Cerebellar nuclear complex (tissue), 1 donor: ENCODE data around the gene PHPT1.
"Not testable (repeated sequence)": the region's sequence is repeated elsewhere in the genome, so short reads cannot be mapped to it uniquely, and the experiment has no call there.

Experiments used
- DNase-seq, 2 experiments: peaks; one replicate each; lab custom pipeline; 2025; lab: John Stamatoyannopoulos, UW

PHPT1 gene

DNA sequence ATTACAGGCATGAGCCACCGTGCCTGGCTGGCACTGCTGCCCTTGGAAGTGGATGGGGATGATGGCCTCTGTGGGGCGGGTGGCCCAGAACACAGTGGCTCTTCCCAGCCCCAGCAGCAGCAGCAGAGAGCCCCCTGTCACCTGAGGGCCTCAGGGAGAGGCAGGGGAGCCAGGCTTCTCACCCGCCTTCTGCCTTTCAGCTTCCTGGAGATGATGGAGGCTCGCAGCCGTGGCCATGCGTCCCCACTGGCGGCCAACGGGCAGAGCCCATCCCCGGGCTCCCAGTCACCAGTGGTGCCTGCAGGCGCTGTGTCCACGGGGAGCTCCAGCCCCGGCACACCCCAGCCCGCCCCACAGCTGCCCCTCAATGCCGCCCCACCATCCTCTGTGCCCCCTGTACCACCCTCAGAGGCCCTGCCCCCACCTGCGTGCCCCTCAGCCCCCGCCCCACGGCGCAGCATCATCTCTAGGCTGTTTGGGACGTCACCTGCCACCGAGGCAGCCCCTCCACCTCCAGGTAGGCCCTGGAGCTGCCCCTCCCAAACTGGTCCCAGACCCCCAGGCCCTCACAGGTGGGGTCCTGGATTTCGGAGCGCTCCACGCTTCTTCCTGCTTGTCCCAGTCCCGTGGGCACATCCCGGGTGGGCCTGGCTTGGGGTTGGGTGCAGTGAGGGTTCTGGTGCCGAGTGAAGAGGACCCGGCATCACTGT is 11.9 kb upstream of the PHPT1 start:
- DNase-seq: no peak

DNA sequence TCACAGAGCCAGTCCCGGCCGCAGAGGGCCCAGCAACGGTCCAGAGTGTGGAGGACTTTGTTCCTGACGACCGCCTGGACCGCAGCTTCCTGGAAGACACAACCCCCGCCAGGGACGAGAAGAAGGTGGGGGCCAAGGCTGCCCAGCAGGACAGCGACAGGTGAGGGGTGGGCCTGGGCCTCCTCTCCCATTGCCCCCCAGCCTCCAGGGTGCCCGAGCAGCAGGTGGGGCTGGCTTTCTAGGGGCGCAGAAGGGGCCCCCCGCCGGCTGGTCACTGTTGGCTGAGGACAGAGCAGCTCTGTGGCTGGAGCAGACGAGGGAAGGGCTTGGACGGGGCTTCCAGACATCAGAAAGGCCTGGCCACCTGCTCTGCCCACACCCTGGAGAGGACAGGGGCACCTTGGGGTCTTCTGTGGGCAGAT is 11.3 kb upstream of the PHPT1 start:
- DNase-seq: not testable (repeated sequence)

DNA sequence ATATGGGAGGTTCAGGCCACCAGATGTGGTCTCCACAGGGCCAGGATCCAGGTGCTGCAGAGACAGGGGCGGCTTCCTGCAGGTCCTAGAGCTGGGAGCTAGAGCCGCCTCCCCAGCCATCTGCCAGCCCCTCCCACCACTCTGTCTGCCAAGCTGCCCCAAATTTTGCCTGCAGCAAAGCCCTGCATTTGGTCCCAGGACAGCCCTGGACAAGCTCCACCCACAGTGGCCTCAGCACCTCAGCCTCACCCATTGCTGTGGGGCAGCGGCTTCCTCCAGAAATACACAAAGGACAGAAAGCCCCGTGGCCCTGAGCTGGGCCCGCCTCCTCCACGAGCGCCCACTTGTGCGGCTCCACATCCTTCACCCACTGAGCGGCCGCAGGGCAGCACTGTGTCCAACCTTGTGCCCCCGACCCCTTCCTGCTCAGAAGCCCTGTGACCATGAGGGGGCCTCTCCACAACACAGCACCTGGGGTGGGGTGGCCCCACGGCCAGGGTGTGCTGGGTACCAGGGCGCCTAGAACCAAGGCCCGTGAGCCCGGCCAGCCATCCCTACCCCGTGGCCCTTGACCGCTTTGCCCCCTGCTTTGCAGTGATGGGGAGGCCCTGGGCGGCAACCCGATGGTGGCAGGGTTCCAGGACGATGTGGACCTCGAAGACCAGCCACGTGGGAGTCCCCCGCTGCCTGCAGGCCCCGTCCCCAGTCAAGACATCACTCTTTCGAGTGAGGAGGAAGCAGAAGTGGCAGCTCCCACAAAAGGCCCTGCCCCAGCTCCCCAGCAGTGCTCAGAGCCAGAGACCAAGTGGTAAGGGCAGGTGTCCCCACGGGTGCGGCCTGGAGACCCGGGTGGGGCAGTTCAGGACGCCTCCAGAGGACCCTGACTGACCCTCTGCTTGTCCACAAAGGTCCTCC is 10.6 kb upstream of the PHPT1 start:
- no peak for DNase-seq

DNA sequence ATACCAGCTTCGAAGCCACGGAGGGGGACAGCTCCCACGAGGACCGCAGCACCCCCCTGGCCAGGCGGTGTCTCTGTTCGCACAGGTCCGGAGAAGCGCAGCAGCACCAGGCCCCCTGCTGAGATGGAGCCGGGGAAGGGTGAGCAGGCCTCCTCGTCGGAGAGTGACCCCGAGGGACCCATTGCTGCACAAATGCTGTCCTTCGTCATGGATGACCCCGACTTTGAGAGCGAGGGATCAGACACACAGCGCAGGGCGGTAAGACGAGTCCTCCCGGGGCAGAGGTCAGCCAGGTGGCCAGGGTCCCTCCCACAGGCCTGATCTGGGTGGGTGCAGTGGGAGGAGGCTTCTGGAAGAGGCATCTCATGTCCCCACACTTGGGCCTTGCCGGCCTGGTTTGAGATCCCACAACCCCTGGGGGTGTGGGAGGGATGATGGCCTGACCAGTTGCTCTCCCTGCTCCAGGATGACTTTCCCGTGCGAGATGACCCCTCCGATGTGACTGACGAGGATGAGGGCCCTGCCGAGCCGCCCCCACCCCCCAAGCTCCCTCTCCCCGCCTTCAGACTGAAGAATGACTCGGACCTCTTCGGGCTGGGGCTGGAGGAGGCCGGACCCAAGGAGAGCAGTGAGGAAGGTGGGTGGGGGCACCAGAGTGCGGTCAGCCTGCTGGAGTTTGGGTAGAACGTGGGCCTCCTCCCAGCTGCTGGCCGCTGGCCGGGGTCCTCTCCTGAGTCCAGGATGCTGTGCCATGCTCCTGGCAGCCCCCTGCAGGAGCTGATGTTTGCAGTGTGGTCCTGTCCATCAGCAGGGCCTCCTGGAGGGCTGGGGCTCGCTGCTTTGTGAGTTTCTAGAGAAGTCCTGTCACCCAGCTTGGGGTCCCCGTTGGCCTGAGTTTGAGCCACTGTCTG is 9.7 kb upstream of the PHPT1 start:
- no peak for DNase-seq

DNA sequence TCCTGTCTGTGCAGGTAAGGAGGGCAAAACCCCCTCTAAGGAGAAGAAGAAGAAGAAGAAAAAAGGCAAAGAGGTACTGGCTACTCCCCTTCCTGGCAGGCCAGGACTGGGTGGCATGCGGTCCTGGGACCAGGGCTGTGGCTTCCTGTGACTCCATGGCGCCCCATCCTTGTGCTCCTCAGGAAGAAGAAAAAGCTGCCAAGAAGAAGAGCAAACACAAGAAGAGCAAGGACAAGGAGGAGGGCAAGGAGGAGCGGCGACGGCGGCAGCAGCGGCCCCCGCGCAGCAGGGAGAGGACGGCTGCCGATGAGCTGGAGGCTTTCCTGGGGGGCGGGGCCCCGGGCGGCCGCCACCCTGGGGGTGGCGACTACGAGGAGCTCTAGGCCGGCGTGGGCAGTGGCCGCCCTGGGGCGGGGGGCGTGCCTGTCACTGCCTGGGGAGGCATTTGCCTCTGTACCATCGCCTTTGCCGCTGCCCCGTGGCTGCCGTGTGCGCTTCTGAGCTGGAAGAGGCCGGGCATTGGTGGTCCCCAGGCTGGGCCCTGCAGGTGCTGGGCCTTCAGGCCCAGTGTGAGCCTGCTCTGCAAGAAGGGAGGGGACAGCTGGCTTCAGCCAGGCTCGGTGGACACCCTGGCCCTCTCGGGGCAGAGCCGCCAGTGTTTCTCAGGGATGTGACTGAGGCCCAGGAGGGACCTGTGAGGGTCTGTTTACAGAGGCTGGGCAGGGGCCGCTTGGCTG is 8.9 kb upstream of the PHPT1 start:
- DNase-seq: no peak

DNA sequence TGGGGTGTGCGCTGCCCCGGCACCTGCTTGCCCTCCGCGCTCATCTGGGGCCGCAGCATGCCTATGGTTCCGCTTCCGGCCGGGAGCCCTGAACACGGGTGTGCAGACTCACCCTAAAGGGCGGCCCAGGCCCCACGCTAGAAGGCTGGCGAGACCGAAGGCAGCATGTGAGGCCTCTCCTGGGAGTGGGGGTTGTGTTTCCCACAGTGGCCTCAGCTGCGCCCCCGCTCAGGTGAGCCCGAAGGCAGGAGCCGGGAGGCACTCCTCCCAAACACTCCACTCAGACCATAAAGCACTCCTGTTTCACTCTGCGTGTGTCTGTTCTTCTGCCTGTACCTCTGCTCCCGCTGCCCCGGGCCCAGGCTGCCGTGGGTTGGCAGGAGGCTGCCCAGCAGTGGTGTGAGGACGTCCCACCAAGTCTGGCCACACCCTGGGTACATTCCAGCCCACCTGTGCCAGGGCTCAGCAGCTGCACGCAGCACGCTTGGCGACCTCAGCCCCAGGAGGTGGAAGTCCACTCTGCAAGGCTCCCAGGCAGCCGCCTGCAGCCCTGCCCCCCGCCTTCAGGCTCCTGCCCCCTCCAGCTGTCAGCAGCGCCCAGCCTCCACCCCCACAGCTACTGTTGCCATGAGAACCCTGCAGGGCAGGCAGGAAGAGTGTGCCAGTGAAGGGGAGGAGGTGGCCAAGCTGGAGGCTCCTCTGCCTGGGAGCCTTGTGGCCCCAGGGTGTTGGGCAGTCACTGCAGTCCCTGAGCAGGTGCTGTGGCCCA is 8.1 kb upstream of the PHPT1 start:
- DNase-seq: no peak

DNA sequence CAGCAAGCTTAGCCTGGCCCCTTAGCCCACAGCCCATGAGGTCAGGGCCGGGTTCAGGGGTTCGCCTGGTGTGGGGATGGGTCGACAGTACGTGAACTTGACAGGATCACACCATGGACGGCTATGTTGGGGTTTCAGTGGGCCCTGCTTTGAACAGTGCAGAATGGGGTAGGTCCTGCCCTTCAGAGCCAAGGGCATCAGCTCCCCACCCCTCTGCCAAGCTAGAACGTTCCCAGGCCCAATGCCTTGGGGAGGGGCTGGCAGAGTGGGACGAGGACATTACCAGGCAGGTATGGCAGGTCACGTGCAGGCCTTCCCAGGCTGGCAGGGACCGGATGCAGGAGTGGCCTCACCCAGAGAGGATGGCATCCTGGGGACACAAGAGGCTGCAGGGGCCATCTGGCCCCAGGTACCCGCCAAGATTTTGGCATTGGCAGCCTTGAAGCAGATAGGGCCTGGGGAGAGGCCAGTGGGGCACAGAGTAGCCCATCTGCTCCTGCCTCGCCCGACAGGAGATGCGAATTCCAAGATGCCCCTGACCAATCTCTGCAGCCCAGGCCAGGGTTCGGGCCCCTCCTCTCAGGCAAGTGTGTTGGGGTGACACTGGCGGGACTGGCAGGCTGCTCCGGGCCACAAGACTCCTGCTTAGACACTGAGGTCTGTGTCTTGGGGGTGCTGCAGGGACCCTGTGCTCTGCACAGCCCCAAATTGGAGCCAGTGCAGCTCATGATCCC is 7.4 kb upstream of the PHPT1 start:
- peak; percentile 75 to 96 for DNase-seq

DNA sequence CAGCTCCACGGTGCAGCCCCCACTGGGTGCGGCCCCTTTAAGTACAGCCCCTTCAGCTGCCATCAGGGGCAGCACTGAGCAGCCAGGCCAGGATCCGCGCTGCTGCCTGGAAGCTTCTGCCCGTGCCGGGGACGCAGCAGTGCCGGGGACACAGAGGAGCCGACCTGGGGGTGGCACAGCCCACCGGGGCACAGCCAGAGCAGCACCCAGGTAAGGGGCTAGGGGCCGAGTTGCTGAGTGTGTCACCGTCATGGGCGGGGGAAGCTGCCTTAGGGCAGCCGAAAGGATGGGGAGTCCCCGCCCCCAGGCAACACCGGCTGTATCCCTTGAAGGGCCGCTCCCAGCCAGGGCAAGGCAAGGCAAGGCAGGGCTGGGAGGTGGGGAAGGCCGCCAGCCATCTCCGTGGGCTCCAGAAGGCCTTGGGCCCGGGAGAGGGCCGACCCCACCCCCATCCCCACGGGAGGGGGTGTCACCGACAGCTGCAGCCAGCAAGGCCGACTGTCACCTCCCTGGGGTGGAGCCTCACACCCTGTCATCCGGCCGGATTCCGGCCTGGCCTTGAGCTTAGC is 6.7 kb upstream of the PHPT1 start, which contains the start of gene AJM1:
AJM1 (plus strand) TSS at position 99 of the 569 bp plus-strand sequence. CDS start 1,937 bp downstream, outside the sequence.
- peak in 1 of 2 experiments; percentile 69 for DNase-seq

DNA sequence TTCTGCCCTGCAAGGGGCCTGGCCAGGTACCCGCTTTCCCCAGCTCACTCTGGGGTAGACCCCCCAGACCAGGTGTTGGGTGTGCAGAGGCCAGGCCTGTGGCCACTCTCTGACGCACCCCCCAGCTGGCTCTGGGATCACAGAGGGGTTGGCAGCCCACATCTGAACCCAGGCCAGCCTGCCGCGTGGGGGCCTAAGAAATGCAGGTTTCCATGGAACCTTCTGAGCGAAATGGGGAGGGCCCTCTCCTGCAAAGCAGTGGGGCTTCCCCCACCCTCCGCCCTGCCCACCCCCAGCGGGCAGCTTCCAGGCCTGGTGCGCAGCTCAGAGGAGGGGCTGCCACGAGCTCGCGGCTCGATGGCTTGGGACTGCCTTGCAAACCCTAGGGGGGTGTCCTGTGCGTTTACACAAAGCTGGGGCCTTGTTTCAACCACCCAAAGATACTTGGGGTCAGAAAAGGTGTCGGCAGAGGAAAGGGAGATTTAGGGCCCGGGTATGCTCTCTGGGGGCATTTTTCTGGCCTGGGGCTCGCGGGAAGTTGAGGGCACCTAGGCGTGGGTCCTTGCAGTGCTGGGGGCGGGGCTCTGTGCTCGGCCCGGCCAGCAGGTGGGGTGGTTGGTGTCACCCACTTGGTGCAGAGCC is 5.9 kb upstream of the PHPT1 start:
- not testable (repeated sequence) for DNase-seq

DNA sequence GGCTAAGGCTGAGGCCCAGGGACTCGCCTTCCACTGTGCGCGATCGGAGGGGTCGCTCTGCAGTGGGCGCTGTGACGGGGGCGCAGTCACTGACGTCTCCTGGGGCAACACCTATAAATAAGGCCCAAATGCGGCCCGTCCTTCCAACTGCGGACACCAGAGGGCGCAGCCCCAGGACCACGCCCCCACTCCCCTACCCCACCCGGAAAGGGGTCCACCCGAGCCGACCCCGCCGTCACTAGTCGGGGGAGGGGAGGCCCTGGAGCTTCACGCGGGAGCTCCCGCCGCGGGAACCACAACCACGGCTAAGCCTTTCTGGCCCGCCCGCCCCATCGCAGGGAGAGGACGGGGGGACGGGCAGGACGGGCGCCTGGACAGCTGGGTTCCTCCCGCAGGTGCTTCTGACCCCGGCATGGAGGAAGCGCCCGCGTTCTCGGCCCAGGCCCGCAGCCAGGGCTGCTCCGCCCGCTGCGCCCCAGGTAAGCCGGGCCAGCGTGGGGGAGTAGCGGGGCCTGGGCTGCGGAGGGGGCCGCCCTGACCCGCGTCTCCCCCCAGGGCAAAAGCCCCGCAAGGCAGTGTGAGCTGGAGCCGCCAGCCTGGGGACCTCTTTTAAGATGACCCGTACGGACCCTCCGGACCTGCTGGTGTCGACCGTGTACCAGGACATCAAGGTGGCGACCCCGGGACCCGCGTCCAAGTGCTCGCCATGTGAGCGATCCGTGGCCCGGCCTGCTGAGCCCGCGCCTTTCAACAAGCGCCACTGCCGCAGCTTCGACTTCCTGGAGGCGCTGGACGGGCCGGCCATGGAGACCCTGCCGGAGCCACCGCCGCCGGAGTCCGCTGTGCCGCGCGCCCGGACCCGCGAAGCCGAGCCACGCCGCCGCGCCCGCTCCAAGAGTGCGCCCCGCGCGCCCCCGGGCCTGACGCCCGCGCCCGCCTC is 5.1 kb upstream of the PHPT1 start:
- not testable (repeated sequence) for DNase-seq

DNA sequence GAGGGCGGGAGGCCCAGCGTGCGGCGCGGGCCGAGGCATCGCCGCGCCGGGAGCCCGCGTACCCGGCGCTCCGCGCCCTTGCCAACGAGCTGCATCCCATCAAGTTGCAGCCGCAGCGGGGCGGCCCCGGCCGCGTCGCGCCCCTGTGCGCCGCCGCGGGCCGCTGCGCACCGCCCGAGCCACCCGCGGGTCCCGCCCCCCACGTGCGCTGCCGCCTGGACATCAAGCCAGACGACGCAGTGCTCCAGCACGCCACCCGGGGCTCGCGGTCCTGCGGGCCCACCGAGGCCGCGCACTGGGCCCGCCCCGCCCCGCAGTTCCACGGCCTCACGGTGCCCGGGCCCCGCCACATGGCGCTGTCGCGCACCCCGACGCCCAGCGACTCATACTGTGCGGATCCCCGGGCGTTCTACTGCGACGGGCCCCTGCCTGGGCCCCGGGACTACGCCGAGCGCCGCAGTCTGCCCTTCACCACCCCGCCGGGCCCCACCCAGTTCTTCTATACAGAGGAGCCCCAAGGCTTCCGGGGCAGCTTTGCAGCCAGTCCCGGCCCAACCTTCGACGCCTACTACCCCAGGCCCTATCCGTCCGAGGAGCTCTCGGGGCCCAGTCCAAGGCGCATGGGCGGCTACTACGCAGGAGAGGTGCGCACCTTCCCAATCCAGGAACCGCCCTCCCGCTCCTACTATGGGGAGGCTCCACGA is 4.3 kb upstream of the PHPT1 start:
- no peak for DNase-seq

DNA sequence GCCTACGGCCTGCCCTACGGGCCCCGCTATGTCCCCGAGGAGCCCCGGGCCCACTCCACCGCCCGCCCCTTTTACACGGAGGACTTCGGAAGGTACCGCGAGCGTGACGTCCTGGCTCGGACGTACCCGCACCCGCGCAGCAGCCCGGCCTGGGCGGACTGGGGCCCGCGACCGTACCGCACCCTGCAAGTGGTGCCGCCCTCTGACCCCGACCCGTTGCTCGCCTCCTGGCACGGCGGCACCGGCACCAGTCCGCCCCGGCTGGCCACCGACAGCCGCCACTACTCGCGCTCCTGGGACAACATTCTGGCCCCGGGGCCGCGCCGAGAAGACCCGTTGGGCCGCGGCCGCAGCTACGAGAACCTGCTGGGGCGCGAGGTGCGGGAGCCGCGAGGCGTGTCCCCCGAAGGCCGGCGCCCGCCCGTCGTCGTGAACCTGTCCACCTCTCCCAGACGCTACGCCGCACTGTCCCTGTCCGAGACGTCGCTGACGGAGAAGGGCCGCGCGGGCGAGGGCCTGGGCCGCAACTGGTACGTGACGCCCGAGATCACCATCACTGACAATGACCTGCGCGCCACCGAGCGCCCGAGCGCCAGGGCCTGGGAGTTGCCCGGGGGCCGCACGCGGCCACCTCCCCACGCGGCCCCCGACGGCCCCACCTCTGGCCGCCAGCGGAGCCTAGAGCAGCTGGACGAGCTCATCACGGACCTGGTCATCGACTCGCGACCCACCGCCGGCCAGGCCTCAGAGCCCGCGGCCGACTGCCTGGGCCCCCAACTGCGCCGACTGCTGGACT is 3.5 kb upstream of the PHPT1 start:
- no peak for DNase-seq

DNA sequence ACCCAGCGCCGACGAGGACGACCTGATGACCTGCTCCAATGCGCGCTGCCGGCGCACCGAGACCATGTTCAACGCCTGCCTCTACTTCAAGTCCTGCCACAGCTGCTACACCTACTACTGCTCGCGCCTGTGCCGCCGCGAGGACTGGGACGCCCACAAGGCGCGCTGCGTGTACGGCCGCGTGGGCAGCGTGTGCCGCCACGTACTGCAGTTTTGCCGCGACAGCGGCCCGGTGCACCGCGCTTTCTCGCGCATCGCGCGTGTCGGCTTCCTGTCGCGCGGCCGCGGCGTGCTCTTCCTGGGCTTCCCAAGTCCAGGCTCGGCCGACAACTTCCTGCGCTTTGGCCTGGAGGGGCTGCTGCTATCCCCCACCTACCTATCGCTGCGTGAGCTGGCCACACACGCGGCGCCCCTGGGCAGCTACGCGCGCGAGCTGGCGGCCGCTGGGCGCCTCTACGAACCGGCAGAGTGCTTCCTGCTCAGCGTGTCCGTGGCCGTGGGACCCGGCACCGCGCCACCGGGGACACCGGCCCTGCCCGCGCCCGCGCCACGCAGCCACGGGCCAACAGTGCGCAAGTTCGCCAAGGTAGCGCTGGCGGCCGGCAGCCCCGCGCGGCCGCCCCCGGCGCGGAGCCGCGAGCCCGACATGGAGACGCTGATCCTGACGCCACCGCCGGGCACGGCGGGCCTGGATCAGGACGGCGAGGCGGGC is 2.7 kb upstream of the PHPT1 start:
- no peak for DNase-seq

DNA sequence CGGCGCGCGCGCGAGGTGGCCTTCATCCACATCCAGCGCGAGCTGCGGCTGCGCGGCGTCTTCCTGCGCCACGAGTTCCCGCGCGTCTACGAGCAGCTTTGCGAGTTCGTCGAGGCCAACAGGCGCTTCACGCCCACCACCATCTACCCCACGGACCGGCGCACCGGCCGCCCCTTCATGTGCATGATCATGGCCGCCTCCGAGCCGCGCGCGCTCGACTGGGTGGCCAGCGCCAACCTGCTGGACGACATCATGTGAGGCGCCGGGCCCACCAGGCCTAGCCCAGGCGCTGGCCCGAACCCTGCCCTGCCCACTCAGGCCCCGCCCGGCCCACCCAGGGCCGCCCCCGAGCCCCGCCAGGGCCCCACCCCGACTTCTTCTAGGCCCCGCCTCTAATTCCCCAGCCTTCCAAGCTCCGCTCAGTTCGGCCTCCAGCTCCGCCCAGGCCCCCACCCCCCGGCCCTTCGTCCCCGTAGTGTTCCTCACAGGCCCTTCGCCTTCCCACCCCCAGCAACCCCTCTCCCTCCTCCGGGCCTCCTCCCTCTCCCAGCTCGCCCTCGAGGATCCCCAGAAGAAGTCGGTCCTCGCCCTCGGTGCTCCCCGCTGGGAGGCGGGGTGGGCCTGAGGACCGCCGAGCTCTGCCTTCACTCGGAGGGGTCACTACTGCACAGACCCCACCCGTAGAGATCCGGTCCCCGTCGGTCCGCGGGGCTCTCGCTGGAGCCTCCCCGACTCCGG is 2.0 kb upstream of the PHPT1 start:
- no peak for DNase-seq

DNA sequence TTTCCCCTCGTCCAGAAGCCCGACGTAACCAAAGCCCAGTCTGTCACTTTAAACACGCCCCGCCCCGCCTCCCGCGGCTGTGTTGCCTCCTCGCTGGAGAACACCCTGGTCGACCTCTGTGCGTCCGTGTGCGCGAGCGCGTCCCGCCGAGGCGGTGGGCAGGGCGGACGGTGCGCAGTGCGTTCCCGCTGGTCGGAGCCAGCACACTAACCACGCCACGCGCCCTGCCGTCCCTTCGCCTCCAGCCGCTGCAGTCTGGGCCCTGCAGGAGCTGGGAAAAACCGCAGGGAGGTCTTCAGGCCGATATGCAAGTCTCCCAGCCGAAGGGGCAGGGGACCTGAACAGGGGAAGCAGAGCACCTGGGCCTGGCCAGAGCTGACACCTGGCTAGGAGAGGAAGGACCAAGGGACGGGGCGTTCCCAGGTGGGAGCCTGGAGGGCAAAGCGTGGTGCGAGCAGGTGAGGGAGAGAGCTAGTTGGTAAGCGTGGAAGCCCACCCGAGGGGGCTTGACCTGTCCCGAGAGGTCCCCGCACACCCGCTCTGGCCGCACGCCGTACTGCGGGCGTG is 1.3 kb upstream of the PHPT1 start:
- no peak for DNase-seq
